Activated effector memory CD4-positive, alpha-beta T cell treated with anti-CD3 and anti-CD28 coated beads, Interleukin-2, amount 50 U/mL, for 16 hours (primary cell): ENCODE measurements around the gene CD244.
"Not testable (repeated sequence)": the region's sequence is repeated elsewhere in the genome, so short reads cannot be mapped to it uniquely, and the experiment has no call there.

Source experiments
- DNase-seq: peaks from one replicate; pipeline ENCODE4 v3.0.0-alpha.2; 2020

The CD244 gene

DNA sequence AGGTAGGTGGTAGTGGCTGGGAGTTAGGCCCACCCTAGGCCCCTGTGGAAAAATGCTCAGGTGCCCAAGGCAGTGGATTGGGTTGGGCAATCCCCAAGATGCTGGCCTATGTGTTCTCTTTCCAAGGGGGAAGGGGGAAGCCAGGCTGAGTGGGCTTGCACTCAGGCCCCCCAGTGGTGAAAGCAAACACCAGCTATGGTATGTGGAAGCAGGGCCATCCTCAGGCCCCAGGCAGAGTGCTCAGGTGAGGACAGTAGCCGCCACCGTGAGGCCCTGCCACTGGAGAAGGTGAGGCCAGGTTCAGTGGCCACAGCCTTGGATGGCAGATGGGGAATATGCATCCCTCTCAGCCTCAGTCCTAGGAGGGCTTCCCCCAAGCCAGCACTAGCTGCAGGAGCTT is 54.9 kb downstream of the CD244 start:
- no peak for DNase-seq

DNA sequence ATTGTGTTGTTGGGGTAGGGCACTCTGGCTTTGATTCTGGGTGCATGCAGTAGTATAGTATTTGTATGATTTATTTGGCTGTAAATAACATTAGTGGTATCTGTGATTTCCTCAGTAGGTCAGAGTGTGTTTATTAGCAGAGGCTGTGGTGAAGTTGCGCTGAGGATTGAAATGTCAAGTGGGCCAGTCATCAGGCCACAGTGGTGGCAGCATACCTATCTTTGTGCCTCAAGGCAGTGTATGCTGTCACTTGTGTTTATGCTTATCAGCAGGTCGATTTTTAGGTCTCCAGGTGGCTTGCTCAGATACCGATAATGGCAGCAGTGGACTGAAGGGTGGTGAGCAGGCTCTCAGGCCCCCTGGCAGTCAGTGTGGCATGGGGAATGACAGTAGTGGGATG is 55.4 kb downstream of the CD244 start:
- no peak for DNase-seq

DNA sequence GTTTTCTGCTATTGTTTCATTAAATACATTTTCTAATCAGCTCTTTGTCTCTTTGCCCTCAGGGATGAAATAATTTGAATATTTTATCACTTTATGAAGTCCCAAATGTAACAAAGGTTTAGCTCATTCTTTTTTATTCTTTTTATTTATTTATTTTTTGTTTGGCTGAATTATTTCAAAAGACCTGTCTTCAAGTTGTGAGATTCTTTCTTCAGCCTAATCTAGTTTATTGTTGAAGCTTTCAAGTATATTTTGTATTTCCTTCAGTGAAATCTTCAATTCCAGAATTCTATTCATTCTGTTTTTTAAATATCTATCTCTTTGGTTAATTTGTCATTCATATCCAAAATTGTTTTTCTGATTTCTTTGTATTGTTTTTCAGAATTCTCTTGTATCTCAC is 55.9 kb downstream of the CD244 start:
- no peak for DNase-seq

DNA sequence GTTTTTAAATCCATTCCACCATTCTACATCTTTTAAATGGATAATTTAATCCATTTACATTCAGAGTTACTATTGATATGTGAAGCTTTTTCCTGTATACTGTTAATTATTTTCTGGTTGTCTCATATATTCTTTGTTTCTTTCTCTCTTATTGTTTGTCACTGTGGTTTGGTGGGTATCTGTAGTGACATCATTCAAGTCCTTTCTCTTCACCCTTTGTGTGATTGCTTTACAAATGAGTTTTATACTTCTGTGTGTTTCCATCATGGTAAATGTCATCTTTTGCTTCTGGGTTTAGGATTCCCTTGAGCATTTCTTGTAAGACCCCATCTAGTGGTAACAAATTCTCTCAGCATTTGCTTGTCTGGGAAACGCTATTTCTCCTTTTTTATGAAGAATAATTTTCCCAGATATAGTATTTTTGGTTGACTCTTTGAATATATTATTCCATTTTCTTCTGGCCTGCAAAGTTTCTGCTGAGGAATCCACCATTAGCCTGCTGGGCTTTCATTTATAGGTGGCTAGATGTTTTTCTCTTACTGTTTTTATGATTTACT is 56.5 kb downstream of the CD244 start:
- no peak for DNase-seq

DNA sequence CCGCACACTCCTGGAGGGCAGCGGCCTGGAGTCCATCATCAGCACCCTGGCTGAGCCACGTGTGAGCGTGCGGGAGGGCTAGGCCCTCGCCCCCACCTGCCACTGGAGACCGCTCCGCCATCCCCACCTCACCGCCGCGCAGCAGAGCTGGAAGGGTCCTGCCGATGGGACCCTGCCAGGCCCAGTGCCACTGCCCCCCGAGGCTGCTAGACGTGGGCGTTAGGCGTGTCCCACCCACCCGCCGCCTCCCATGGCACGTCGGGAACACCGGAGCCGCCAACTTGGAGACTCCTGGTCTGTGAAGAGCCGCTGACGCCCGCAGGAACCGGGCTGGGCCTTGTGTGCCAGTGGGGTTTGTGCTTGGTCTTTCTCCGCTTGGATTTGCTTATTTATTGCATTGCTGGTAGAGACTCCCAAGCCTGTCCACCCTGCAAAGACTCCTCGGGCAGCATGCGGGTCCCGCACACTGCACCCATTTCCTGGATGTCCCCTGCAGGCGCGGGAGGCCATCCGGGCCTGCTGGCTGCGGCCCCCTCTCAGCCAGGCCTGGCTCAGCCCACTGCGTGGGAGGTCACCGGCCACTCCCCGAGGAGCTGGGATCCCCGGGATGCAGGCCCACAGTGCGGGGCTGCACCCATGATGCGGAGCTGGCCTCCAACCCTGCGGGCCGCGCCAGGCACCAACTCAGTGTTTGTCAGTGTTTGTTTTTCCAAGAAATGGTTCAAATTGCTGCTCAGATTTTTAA is 60.7 kb downstream of the CD244 start:
- no peak for DNase-seq

DNA sequence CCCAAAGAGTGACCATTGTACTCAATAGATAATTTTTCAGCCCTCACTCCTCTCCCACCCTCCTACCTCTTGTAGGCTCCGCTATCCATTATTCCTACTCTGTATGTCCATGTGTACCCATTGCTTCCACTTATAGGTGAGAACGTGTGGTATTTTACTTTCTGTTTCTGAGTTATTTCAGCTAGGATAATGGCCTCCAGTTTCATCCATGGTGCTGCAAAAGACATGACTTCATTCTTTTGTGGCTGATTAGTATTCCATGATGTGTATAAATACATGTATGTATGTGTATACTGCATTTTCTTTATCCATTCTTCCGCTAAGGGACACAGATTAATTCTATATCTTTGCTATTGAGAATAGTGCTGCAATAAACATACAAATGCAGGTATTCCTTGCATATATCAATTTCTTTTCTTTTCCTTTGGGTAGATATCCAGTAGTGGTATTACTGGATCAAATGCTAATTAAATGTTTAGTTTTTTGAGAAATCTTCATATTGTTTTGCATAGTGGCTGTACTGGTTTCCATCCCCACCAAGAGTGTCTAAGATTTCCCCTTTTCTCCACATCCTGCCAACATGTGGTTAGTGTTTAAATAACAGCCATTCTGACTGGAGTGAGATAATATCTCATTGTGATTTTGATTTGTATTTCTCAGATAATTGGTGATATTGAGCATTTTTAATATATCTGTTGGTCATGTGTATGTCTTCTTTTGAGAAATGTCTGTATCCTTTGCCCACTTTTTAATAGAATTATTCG is 61.9 kb downstream of the CD244 start:
- DNase-seq: no peak

DNA sequence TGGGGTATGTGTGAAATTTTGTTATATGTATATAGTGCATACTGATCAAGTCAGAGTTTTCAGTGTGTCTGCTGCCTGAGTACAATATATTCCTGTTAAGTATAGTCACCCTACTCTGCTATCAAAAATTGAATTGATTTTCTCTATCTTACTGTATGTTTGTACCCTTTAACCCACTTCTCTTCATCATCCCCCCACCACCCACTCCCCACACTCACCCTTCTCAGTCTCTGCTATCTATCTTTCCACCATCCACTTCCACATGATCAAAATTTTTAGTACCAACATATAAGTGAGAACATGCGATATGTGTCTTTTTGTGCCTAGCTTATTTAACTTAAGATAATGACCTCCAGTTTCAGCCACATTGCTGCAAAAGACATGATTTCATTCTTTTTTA is 62.5 kb downstream of the CD244 start:
- DNase-seq: no peak

DNA sequence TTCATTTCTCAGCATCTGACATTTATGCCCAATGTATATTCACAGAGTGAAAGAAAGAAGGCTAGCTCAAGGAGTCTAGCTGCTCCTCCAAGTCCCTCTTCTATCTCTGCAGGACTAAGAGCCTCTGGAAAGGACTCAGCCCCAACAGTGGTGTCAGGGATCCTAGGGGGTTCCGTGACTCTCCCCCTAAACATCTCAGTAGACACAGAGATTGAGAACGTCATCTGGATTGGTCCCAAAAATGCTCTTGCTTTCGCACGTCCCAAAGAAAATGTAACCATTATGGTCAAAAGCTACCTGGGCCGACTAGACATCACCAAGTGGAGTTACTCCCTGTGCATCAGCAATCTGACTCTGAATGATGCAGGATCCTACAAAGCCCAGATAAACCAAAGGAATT is 63.0 kb downstream of the CD244 start:
- no peak for DNase-seq

DNA sequence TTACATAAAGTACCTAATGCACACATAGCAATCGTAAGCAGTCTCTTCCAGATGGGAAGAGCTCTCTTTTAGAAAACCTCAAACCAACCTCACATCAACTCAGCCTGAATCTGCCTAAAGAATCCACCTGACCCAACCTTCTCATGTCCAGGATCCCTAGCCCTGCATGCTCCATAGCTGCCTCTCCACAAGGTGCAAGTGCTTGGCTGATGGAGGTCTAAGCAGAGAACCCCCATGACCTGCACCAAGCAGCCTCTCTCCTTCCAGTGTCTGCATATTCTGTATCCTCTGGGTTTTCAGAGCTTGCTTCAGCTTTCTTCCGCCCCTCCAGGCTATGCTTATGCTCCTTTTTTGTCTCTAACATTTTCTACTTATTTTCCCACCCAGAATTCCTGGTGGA is 64.2 kb downstream of the CD244 start:
- DNase-seq: no peak

DNA sequence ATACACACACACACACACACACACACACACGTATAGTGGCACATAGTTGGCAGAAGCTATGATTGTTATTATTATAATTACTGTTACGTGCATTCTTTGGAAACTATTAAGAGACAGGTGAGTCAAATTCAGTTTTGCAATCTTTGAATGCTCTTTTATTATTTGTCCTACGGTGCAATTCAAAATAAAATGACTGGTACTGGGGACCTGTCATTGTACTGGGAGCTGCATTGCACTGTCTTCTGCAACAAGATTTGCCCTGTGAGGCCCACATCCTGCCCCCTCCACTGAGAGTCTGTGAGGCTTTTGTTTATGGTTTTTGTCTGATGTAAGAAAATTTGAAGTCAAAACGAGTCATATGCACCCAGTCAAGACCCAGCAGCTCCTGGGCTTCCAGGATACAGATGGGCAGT is 64.8 kb downstream of the CD244 start:
- DNase-seq: peak; percentile 85

DNA sequence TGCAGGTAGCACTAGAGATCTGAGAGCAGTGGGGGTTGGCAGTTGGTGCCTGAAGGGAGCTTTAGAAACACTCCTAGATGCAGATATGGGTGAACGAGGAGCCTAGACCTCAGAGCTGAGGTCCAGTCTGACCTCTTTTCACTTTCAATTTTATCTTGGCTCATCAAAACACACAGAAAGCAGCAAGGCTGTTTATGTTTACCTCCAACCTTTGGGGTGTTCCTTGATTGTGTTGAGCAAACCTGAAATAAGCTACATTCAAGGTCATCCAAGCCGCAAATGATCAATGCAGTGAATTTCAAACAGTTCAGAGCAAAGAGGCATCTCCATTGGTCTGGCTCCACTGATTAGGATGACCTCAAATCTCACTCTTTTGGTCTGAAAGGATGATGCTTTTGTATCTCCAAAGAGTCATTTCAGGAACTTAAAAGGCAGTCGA is 65.4 kb downstream of the CD244 start:
- DNase-seq: no peak

DNA sequence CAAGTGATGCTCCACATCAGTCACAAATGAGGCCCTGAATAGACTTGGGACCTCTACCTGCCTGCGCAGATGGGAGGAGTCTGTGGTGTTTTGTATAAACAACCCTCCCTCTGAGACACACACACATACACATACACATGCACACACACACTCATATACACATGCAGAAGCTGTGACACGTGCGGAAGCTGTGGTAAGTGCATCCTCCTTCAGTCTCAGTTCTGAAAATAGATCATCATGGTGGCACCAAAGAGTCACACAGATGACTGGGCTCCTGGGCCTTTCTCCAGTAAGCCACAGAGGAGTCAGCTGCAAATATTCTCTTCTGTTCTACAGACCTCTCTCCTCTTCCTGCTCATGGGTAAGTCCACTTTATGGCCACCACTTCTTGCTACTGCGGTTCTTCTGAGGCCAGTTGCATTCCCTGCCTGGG is 66.7 kb downstream of the CD244 start, which contains the start of gene LY9:
Gene LY9, plus strand, starts transcription at position 224 of the 433 bp plus-strand sequence. Its CDS starts 14 bp downstream, at position 238.
- peak; percentile 91 for DNase-seq

DNA sequence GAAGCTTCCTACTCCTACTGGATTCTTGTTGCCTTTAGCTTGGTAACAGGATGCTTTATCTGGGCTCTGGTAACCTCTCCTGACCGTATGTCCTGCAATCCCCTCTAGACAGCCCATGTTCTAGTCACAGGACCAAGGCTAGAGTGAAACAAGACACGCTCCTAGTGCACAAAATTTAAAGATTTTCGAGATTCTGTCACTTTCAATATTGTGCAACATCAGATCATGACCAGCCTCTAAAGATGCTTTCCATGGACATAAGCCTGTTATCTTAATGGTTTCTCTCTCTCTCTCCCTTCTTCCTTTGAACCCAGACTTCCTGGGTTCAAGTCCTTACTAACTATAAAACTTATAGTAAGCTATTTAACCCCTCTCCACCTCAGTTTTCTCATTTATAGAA is 68.3 kb downstream of the CD244 start:
- DNase-seq: no peak

DNA sequence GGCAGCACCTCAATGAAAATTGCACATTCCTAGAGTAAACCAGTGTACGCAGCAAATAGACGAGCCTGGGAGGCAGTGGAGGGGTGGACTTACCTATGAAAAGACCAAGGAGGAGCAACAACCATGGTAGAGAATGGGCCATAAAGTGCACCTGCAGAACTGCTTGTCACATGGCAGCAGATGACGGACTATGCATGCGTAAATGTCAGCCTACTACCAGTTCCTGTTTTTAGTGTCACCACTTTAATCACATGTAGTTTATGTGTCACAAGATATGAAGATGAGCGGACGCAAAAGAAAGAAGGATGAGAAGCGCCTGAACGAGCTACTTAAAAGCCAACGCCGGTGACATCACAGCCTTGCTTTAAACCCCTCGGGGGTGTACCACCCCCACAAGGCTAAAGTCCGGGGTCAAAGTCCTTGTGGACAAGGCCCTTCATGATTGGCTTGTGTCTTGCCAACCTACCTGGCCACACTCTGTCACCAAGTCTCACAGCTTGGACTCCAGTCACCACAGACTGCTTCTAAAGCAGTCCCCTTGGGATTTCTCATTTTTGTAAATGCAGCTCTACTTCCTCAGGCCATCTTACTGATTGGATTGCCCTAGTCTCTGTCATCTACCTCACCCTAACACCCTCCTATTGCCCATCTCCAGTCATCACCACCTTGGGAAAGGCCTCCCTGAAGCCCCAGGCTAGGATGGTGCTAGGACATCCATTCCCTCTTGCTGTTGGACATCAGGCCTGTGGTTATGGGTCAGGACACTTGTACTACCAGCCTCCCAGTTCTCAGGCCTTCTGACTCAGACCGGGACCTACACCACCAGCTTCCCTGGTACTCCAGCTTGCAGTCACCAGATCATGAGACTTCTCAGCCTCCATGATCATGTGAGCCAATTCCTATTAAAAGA is 72.7 kb downstream of the CD244 start:
- no peak for DNase-seq

DNA sequence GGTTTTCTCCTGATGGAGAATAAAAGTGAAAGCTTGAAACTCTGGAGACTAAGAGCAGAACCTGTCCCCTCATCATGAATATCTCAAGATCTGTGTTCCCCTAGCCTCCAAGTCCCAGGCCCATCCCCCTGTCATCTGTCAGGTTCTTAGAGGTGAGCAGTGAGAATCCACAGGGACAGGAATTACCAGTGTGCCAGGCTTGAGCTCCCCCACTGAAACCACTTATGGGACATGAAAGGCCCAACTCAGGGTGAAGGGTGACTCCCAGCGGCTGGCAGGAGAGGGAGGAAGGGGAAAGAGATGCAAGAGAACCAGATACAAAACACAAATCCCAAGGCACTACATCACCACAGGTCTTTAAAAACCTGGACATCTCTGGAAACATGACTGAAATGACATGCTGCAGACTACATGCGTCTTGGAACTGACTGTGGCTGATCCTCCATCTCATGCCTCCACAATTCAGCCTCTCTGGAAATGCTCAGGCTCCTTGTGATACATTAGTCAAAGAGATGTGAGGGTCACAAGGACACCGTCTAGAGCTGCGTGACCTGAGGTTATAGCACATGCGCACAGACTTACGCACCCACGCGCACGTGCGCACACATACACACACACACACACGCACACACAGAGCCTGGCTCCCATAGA is 73.5 kb downstream of the CD244 start:
- no peak for DNase-seq

DNA sequence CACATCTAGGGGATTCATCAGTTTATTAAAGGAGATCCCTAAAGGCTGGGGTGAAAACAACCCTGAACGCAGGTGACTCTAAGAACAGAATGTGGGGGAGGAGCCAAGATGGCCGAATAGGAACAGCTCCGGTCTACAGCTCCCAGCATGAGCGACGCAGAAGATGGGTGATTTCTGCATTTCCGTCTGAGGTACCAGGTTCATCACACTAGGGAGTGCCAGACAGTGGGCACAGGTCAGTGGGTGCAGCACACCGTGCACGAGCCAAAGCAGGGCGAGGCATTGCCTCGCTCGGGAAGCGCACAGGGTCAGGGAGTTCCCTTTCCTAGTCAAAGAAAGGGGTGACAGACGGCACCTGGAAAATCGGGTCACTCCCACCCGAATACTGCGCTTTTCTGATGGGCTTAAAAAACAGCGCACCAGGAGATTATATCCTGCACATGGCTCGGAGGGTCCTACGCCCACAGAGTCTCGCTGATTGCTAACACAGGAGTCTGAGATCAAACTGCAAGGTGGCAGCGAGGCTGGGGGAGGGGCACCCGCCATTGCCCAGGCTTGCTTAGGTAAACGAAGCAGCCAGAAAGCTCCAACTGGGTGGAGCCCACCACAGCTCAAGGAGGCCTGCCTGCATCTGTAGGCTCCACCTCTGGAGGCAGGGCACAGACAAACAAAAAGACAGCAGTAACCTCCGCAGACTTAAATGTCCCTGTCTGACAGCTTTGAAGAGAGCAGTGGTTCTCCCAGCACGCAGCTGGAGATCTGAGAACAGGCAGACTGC is 79.5 kb downstream of the CD244 start:
- DNase-seq: not testable (repeated sequence)

DNA sequence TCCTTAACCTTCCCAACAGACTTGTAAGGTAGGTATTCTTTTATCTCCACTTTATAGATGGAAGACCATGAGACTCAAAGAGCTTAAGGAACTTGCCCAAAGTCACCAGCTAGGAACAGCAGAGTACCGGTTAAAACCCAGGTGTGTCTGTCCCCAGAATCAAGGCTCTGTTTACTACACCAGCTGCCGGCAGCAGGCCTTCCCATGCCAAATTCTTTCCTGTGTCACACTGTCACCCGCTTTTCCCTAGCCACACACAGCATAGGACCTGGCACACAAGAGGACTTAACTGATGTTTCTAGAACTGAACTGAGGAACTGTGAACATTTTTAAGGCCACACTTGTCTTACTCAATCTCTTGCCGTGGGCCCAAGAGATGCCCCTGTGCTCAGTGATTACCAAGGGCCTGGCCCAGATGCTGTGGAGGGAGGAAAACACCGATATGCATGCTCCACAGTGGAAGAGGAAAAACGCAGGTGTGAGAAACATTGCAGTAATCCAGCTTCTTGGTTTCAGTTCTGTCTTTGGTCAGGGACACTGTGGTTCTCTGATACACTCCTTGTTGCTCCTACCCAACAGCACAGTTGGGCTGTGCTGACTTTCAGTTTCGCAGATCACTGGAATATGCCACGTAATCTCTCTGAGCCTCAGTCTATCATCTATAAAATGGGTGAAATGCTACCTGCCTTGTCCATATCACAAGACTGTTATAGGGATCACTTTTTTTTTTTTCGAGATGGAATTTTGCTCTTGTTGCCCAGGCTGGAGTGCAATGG is 80.6 kb downstream of the CD244 start:
- DNase-seq: peak; percentile 64

DNA sequence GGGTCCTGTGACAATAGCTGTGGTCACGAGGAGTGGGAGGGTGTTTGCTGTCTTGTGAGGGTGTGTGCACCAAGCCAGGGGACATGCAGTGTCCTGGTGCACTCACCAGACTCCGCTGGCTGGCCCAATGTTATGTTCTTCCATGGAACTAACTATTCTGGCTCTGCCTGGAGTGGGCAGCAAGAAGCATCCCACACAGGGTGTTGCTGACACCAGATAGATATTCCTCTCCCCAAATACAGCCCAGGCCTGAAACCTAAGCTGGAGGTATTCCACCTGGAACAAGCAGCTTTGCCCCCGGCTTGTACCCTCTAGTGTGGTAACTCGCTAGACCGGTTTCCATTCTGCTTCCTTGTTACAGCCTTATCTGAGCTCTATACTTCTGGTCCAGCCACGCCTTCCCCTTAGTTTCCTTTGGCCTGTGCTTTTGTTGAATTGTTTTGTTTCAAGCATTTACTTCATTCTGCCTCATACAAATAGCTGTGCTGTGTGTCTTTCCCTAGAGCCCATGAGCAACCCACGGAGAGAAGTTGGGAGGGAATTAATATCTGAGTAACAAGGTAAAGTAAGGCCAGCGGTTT is 81.4 kb downstream of the CD244 start:
- no peak for DNase-seq

DNA sequence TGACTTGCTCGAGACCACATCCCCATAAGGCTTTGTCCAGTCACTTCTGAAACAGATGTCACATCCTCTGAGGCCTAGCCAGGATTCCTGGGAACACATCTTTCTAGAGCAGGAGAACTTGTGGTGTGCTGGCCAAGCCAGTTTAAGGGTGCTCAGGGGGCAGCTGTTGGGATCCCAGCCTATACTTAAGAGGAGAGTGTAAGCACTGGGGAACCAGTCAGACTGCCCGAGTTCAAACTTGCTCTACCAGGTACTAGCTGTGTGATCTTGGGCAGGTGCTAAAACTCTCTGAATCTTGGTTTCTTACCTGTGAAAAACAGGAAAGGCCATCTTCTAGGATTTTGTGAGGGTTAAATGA is 82.3 kb downstream of the CD244 start:
- no peak for DNase-seq
